Dedifferentiated amniotic fluid mesenchymal stem cell (primary cell): Measurements from ENCODE around the gene COMMD3.

Experiments
- DNase-seq: peaks from one replicate; pipeline ENCODE4 v3.0.0-alpha.2; 2016; ENCODE audit errors: extremely low spot score

Gene COMMD3

DNA sequence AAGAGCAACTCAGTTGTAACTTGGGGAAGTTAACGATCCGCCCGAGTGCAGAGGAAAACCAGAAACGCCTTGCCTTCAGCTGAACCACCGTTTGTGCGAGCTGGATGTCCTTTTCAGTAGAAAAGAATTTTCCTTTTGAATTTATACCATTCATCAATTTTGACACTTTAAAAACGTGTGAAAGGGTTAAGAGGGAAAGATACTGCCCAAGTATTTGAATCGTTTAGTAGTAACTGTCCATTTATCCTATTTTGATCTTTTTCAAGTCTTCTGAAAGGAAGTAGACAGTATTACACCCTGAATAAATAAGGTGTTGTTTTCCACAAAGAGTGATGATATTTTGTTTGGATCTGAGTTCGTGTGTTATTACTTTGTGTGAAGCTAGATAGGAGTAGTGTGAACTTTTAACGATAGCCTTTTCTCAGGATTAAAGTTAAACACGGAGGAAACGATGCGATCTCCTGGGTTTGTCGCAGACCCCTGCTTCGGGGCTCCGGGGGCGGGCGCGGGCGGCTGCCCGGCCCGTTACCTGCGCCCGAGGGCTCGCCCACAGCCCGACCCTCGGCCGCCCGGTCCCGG, 3.9 kb downstream of the COMMD3 start:
- no peak for DNase-seq

DNA sequence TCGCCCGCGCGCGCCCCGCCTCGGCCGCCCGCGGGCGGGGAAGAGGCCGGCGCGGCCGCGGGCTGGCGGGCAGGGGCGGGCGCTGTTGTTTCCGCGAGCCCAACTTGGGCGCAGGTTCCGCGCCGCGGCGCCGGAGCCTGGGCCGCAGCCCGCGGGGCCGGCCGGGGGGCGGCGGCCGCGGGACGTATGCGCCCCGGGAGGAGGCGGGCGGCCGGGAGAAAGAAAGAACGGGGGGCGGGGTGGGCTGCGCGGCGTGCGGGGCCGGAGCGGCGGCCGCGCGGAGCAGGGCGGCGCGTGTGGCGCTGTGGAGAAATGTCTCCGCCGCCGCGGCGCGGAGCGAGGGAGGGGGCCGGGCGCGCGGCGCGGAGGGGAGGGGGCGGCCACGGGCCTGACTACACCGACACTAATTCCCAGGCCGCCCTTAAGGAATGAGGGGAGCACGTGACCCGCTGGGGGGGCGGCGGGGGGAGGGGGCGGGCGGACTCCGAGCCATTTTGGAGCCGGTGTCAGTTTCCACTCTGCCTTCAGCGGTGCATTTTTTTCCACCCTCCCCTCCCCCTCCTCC, 4.5 kb downstream of the COMMD3 start, which contains the start of gene BMI1:
Gene BMI1, plus strand, starts transcription at position 509 of the 565 bp plus-strand sequence. CDS start 5,351 bp downstream, outside the sequence.
- DNase-seq = peak; percentile 66

DNA sequence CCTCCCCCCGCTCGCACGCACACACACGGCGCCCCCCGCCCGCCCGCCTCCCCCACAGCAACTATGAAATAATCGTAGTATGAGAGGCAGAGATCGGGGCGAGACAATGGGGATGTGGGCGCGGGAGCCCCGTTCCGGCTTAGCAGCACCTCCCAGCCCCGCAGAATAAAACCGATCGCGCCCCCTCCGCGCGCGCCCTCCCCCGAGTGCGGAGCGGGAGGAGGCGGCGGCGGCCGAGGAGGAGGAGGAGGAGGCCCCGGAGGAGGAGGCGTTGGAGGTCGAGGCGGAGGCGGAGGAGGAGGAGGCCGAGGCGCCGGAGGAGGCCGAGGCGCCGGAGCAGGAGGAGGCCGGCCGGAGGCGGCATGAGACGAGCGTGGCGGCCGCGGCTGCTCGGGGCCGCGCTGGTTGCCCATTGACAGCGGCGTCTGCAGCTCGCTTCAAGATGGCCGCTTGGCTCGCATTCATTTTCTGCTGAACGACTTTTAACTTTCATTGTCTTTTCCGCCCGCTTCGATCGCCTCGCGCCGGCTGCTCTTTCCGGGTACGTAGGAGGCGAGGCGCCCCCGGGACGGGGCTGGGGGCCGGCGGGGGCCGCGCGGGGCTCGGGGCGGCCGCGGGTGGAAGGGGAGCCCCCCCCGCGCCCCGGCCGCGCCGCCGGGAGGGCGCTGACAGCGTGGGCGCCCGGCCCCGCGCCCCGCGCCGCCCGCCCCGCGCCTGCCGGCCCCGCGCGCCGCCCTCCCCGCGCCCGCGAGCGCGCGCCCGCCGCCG, 5.2 kb downstream of the COMMD3 start:
- DNase-seq = peak; percentile 56

DNA sequence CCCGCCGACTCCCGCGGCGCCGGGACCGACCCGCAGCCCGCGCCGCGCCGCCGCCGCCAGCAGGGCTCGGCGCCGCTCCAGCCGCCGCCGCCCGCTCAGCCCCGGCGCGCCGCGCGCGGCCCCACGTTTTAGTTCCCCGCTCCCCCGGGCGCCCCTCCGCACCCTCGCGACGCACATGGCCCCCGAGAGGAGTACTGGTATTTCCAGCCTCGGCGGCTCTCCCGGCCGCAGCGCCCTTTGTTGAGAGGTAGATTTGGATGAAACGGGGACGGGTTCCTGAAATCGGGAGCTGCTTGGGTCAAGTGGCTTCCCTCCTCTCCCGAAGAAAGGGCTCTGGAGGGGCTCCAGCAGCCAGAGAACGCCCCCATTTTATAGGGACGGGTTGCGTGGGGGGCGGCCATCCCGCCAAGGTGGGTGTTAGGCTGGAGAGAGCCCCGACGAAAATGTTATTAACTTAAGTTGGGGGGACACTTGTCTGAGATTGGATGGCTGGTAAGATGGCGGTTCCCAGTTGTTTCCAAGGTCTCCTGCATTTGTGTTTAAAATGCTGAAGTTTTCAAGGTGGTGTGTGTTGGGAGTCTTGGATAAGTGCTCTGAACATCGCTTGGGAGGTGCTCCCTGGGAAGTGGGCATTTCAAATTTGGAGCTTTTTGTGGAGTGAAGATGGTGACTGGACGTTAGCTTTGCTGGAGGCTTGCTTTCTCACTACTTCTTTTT, 5.9 kb downstream of the COMMD3 start:
- DNase-seq = no peak

DNA sequence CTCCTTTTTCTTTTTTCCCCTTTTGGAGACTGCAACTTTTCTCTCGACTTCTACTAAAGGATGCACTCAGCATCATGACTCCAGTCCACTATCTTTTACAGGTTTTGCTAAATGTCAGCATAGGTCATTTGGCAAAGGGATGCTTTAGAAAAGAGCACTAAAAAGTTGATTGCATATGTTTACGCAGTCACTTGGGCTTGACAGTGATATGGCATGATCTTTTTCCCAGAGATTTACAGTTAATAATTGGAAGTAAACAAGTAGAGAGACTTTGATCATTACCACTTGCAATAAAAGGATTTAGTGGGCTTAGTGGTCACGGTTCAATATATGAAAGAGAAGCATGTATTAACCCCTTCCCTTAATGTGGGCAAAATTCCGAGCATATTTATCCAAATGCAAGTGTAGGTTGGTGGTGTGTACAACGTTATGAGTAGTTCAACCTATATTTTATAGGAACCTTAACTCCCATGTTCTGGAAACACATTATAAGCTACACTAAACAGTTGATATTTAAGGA, 6.5 kb downstream of the COMMD3 start:
- DNase-seq = no peak

DNA sequence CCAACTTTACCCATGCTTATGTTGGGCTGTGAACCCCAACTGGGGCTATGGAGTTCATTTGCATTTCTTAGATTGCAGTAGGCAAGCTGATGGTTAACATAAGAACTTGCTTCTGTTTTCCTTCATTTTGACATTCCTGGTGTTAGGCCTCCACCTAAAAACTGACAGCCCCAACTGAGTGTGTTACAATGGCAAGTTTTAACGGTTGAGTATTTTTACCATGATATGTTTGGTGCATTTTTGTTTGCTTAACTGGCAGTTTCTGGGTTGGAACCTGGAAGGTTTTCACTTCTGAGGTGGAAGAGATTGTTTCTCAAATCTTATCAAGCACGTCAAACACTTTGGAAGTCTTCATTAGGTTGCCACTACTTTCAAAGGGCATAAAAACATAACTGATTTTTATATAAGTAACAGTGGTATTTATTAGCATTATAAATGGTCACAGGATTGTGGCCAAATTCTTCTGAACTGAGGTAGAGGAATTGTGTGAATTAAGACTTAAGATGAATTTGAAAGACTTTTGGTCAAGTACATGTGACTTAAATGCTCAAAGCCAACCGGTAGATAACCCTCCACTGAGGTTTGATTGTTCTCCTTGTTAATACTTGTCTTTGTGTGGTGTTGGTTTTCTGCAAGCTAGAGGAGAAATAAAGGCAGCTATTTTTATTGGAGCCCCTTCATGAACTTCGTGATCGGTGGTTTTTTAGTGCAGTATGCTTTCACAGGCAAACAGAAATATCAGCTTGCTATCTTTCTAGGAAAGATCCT, 7.5 kb downstream of the COMMD3 start:
- no peak for DNase-seq

DNA sequence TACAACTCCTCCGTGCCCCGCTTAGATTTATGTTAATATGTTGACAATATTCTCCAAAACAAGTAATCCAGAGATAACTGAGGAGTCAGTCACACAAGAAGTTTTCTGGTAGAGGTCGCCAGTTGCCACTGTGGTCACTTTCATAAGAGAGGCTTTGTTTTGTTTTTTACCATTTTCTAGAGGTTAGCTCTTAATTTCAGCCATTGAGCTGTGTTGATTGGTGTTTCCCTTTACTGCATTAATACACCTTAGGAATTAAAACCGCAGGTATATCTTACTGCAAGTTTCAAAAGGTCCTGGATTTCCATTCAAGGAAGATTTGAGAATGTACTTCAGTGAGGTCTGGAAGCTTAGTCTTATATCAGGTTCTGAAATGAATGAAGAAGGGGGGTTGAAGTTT, 8.2 kb downstream of the COMMD3 start:
- DNase-seq = no peak

DNA sequence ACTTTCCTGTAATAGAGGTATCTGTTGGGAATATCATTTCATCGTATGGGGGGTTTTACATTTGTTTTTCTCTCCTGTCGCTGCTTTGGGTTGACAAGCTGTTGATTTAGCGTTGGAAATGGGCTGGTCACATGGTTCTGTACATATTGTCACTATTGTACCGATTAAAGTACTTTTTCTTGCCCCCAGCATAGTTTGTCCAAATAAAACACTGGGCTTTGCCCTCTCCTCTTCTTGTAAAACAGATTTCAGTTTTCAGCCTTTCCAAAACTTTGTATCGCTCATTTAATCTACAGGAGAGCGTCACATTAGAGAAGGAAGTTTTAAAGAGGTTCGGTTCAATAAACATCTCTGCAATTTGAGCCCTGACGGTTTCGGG, 8.7 kb downstream of the COMMD3 start:
- DNase-seq = no peak

DNA sequence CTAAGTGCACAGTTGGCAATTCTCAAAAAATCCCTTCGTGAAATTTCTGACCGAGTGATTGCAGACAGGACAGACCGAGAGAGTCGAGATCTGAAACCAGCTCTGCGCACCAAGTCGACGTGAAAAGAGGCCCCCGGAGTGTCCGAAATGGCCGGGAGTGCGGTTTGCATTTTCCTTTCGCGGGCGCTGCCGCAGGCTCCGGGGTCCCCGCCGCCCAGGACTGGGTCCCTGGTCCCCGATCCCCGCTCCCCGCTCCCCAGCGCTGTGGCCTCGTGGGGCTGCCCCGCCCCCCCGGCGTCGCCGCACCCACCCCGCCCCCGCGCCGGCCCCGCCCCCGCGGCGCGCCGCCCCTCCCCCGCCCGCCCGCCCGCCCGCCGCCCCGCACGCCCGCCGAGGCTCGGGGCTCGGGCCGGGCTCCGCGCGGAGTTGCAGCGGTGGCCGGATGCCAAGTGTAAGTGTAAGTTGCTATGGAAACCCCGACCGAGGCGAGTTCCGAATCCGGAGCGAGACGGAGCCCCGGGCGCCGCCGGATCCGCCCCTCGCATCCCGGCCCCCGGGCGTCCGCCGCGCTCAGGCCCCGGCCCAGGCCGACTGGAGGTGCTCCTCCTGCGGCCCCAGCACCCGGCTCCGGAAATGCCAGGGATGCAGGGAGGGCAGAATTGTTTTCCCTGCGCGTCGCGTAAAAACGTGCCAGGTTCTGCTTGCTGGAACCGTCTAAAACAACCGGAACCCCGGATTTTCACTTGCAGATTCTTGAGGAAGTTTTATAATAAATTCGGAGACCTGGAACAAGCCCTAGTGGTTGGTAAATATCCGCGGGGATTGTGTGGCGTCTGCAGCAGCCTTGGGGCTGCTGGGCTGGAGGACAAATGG, 9.3 kb downstream of the COMMD3 start:
- DNase-seq = peak; percentile 49

DNA sequence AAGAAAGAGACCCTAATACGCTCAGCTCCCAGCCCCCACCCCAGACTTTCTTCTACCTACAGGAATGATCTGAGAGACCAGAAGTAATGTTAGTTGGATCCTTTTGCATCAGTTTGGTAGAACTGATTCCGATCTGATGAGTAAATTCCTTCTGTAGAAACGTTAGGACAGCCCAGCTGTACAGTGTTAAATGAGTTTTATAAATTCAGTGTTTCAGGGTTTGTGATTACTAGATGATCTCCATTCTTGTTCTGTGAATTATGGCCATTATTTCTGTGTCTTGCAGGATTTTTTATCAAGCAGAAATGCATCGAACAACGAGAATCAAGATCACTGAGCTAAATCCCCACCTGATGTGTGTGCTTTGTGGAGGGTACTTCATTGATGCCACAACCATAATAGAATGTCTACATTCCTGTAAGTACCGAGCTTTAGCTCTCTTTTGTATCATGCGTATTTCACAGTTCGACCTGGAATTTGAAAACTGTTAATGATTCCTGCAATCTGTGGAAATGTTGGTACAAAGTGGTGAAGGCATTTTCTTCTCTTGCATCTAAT, 10.0 kb downstream of the COMMD3 start:
- DNase-seq = no peak

DNA sequence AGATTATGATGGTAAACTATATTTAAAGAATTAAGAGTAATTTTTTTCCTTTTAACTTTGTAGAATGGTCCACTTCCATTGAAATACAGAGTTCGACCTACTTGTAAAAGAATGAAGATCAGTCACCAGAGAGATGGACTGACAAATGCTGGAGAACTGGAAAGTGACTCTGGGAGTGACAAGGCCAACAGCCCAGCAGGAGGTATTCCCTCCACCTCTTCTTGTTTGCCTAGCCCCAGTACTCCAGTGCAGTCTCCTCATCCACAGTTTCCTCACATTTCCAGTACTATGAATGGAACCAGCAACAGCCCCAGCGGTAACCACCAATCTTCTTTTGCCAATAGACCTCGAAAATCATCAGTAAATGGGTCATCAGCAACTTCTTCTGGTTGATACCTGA, 13.0 kb downstream of the COMMD3 start:
- DNase-seq = no peak

DNA sequence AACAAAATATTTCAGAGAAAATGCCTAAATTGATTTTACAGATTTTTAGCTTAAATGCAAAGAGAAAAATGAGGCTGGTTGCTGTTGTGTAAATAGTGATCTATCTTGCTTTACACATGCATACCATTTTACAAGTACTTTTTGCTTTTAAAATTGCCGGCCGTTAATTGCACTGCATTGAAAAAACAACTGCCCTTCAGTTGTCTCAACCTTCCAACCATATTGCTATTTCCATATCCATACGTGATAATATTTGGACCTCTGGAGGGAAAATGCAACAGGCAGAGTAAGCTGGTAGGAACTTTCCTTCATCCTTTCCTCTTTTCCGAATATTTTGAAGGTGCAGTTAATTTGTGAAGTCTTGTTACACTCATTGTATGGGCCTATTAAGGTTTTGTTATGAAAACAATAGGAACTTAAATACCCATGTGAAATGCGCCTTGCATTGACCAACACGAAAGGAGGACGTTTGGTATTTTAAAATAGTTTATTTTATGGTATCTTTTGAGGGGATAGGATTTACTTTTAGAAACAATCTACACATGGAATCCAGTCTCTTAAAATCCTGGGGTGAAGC, 16.0 kb downstream of the COMMD3 start:
- no peak for DNase-seq

DNA sequence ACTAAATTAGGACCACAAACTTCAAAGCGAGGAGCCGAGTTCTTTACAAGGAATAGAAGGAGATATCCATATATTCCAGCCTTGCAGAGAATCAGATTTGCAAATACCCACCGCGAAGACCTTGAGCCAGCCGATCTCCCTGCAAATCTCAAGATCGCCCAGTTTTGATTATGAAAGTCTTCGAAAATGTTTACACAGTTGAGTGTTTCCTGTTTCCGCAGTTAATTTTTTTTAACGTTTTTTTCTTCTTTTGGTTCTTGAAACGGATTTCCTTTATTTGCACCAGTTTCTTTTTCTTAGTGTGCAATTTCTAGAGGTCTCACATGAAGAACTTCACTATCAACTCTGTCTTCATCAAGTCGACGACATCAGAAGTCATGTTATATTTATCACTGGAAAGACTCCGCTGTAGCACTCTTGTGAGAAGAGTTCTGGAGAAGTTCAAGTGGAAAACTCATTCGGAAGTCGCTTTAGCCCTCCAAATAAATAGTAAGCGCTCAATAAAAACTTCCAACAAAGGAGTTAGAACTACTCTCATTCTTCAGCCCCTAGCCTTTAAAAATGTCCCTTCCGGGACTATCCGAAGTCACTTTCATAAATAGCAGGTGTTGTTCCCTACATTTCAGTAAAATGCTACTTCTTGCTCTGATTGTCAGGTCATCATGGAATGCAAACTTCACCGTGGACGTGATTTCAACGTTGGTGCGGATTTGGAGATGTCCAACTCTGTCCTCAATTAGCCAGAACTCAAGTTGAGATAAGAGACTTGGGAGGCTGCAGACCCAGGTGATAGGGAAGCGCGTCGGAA, 17.2 kb downstream of the COMMD3 start:
- DNase-seq = no peak

DNA sequence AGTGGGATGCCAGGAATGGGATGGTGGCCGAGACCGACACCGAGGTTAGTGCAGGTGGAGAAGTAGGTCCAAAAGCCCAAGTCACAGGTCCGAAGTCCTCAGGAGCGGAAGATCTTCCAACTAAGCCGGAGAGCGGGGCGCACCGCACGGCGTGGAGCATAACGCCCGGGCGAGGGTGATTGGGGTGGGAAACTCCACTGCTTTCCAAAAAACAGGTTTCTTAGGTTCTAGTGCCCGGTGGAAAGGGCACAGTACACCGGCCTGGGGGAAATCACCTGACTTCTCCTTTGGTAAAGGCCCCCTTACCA, 17.7 kb downstream of the COMMD3 start:
- DNase-seq = no peak

DNA sequence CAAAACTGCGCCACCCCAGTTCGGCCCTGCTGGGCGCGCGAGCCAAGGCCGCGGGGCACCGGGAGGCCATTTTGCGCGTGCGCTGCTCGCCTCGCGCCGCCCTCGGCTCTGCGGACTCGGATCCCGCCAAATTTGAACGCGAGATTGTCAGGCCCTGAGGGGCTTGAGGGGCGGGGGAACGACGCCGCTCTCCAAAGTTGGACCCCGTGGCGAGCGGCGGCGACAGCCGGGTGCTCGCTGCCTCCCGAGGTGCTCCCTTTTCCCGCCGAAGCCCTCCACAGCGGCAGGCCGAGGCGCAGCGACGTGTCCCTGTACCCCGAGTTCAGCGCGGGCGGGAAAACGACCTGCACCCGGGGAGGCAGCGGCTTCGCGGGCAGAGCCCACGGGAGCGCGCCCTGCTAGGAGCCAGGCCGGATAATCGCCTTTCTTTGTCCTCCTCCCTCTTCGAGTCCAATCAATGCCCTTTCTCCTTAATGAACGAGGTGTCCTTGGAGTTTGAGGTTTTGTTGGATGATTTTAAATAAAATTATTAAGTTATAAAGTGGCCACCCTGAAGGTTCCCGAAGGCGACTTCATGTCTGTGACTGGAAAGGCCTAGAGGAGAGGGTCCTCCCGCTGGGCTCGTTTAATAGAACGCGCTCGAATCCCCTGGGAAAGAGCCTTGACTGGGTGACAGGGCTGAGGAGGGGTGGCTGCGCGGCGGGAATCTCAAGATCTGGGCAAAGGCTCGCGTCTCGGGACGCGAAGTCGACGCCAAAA, 18.4 kb downstream of the COMMD3 start:
- DNase-seq = no peak

DNA sequence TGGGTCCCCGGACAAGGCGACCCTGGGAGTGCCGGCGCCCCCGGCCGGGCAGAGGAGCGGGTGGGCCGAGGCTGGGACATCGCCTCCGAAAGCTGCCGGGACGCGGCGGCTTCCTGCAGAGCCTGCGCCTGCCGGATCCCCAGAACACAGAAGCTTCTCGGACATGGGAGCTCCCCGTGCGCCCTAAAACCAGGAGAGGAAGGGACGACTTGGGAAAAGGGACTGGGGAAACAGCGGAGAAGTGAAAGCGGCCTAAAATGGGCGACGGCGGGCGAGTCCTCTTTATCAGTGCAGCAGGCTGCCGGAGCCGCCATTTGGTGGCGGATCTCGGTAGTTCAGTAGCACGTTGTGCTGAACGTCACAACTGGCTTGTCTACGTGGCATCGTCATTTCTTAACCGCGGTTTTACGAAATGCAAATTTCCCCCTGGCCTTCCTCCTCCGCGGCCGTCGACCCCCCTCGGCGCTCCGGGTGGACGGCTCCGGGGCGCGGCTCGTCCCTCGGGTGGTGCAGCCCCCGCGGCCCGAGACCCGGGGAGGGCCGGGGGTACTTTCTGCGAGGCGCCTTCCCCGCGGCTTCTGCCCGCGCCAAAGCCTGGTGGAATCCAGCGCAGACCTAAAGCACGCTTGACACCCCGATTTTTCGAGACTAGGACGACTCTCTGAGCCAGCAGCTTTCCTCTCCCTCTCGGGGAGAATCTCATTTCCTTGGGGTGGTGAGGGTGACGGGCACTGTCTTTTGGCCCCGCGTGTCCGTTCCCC, 19.2 kb downstream of the COMMD3 start:
- no peak for DNase-seq

DNA sequence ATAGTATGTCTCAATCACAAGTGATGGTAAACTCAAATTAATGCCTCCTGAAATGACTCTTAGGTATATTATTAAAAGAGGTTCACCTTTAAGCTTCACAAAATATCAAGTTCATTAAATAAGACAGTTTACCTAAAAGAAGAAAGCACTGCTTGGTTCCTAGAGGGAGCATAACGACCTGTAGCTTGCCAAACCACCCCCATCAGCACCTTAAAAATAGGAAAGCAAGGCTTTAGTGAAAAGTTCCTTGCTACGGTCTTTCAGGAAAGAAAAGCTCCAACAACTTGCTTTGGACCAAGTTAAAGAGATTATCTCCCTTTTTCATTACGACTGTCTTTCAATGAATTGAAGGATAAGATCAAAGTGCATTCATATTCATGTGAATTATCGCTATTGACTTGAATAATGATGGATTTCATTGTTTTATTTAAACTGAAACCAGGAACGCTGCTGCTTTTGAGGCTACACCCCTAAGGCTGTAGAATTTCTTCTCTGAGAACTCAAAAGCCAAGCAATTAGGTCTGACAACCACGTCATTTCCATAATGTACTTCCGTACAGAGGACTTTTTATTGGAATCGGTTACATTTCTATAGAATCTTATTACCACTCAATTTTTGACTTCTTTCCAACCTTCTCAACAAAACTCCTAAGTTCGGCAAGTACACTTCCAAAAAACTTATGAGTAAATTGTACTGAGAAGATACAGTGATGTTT, 22.2 kb downstream of the COMMD3 start:
- DNase-seq = no peak
